HG03103 (cell line): ENCODE results near the gene FHIT.

Experiments
- ATAC-seq: cut with Tn5 transposase; IDR thresholded peaks from one replicate; pipeline ENCODE4 v1.9.1; 2021; ENCODE audit warnings: low read depth; ENCODE audit not compliant: unreplicated experiment

FHIT gene

DNA sequence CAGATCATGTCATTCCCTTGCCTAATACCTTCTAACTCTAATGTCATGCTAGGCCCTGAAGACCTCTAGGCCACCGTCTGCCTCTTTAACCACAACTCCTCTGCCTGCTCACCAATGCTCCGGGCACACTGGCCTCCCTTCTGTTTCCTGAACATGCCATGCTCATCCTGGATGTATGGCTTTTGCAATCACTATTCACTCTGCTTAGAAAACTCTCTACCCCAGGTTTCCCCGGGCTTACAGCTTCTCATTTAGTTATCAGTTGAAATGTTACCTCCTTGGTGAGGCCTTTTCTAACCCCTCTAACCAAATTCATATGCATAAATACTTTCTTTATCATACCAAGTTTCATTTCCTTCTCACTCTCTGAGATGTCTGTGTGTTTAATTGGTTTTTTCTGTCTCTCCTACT, 1473.6 kb downstream of the FHIT start:
- ATAC-seq = no peak

- ATAC-seq = no peak
Measured at GRCh38 chr3:59777066-59777465, 1474.2 kb downstream of the FHIT start.

DNA sequence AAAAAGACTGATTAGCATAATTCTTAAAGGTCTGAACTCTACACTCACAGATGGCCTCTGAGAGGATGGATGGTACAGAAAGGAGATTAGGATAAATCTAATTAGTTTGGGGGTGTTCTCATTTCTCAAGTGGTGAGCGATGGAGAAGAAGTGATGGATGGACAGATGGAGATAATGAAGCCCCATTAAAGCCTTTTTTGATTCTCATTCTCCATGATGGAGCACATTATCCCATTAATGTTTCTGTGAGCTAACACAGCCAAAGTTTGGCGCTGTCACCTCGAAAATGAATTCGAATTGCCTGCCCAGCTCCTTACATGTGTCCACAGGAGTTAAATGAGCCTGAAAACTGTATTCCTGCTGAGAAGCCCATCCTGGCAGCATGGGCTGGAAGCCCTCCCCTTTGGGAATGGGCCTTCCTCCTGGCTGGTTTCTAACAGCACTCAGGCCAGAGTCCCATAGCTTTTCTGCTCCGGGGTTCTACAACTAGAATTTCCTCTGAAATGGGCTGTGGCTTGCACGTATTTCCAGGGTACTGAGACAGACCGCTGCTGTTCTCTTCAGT, 1475.4 kb downstream of the FHIT start:
- ATAC-seq = no peak

DNA sequence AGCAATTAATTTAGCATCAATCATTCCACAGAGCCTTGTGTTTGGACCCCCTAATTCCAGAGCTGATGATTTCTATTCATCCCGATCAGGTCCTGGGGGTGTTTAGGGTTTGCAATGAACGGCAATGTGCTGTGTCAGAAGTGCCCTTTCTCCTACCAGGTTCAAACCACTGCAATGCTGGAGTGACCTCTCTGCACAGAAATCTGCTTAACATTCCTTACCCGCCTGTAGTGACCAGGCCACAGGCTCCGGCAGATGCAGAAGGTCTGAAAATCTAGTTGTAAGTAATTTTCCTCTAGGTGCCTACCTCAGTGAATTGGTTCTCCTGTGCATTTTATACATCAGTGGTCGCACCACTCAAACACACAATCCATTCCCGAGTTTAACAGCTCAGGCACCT, 1476.1 kb downstream of the FHIT start:
- no peak for ATAC-seq

DNA sequence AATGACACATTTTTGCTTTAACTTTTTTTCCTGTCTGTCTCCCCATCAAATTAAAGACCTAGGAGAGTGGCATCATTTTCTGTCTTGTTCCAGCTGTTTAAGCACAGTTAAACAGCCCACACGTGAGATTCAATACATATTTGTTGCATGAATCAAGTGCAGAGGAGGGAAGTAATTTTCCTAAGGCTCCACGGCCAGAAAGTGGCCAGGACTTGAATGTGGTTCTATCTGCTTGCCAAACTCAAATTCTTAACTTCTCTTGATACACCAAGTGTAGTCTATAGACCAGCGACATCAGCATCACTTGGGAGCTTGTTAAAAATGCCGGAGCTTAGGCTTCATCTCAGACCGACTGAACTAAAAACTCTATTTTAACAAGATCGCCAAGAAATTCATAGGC, 1476.6 kb downstream of the FHIT start:
- no peak for ATAC-seq

GRCh38 chr3:59774000-59774399, 1477.3 kb downstream of the FHIT start:
- ATAC-seq = no peak

DNA sequence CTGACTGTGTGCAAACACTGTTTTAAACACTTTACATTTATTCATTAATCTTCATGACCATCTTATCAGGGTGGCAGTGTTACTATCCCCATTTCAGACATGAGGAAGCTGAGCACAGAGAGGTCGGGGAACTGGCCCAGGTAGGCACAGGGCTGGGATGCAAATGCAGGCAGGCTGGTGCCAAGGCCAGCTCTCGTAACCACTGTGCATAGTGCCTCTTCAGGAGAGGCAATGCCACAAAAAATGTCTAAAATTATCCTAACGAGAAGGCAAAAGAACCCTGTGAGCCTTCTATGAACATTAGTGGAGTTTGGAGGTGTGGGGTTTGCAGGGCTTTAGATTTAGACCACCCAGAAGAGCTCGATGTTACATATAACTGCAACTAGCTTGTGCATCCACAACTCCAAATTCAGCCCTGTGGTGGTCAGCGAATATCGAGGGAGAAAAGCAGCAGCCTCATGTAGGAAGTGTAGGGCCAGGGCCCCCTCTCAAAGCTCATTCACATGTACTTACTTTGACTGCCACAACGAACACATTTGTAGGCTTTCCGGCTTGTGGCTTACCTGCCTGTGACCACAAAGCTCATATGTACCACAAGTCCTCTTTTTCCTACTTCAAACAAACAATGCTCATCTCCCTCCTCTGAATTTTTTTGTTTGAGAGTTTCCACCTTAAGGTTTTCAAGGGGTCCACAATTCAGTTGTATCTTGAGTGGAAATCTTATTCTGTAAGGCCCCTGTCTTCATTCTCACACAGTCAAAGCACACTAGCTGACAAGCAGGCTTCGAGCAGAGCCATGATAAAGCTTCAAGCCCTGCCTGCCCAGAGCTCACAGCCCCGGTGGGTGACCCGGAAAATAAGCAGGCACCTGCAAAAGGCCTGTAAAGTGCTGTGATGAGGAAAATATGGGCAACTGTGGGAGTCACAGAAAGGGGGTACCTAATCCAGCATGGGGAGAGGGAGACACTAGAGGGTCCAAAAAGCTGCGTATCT, 1478.5 kb downstream of the FHIT start:
- ATAC-seq = no peak

DNA sequence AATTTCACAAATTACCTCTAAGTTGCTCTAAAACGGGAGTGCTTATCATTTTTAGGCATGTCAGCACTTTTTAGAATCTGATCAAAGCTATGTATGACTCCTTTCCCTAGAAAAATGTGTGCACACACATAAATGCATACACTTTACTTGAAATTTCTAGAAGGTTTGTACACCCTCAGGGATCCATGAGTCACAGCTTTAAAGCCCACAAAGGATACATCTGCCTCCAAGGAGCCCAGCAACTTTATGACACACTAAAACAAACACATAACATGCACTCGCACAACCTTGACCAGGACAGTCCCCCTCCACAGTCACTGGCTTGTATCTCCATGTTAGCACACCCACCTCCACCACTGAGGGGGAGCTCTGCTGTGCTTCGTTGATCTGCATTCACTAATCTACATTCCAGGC, 1479.5 kb downstream of the FHIT start:
- no peak for ATAC-seq

GRCh38 chr3:59769127-59769750, 1482.0 kb downstream of the FHIT start:
- no peak for ATAC-seq

DNA sequence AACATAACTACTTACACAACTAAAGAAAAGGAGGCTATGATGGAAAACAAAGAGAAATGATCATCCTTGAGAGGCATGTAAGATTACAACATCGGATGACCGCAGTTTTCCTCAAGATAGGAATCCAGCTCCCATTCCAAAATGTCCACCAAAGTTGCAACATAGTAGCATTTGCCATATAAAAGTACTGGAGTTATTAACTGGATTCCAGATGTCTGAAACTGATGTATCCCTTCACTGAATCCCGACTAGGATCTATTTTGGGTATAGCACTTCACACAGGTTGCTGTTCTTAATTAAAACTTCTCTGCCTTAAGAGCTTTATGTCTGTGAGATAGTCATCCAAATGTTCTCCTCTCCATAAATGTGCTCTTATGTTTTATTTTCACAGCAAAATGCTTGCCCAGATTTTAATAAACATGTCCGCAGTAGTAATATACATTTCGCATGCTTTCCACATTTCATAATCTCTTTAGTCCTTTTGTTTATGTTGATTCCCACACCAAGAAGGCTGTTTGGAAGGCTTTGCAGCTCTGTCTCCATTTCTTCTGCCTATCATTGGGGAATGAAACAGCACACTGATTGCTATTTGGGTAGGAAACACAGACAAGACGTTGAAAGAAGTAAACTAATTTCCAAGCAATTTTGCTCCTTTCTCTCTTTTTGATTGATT, 1484.9 kb downstream of the FHIT start:
- ATAC-seq = no peak

DNA sequence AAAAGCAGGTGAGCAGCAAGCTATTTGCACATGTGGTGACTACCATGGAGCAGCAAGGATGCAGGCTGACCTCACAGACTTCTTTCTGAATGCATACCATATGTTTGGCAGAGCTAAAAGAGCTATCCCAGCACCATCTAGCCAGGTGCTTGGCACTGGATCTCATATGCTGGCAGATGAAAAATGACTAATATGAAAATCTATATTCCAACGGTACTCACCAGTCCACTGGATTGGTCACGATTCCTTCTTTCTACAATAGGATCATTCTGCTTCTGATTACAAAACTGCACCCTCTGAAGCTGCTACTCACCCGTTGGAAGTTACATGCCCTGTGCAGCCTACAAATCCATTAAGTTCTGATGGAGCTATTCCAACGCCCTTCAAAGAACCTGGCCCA, 1487.1 kb downstream of the FHIT start:
- ATAC-seq = no peak

GRCh38 chr3:59762941-59763340, 1488.3 kb downstream of the FHIT start:
- no peak for ATAC-seq

DNA sequence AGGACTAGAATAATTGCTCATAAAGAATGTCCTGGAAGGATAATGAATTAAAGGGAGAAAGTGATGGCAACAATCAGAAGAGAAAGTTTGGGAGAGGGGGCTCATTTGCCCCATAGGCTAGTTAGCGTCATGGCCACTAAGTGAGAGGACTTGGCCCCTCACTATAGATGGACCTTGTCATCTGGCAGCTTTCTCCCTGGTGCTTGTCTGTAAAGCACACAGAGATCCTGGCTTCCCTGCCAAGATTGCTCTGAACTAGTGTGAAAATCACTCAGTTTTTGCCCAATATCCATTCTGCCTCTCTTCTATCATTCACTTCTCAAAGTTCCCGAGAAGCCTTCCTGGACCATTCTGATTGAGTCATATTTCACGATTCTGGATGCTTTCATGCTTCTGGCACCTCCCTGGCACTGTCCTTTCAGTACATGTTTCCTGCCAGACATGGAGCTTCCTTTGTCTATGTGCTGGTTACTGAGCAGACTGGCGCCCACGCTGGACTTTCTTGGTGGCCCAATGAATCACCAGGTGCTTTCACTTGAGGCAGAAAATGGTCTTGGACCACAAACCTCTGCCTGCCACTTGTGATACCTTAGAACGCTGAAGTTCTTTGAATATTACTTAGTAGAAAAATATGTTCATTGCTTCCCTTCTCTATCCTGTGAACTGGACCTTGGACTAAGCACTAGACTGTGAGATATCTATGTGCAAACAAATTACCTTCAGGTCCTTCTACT, 1491.8 kb downstream of the FHIT start:
- ATAC-seq = no peak

DNA sequence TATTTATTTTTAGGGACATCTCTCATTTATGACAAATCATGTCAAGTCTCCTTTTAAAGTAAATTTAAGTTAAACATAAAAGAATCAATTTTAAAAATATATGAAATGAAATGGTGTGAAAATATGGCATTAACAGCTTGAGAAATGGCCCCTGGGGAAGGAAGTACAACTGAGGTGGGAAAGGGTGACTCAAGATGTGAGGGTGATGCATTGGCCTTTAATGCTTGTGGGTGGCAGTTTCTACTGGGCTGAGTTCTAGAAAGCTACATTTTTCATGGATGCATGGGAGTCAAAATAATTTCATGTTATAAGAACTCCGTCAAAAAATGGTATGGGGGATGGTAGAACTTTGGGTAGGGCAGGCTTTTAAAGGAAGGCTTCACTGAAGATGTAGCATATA, 1492.6 kb downstream of the FHIT start:
- no peak for ATAC-seq

- no peak for ATAC-seq
Measured at GRCh38 chr3:59756934-59757333, 1494.3 kb downstream of the FHIT start.

GRCh38 chr3:59754456-59755129, 1496.7 kb downstream of the FHIT start:
- no peak for ATAC-seq

GRCh38 chr3:59753808-59754450, 1497.3 kb downstream of the FHIT start:
- ATAC-seq = no peak

DNA sequence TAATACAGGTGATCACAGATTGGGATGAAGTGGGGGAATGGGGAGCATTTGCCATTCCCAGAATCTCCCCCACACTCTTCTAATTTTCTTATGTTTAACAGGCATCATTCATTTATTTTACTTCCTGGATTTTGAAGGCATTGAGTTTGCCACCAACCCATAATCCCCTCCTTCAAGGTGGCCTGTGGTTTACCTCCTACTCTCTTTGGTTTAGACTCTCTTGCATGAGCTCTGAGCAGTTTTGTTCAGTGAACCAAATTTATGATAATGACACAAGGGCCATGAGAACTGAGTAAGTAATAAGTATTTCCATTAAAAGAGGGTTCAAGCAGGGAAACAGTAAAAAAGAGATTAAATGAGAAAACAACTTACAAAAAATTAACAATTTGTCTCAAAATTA, 1498.3 kb downstream of the FHIT start:
- ATAC-seq = no peak

GRCh38 chr3:59751606-59752005, 1499.6 kb downstream of the FHIT start:
- no peak for ATAC-seq
